GM23338 (cell line): ENCODE results near the gene CLPX. TPM values are rescaled to one million over a fixed set of nuclear protein-coding genes. Genes with fewer than 3 reads are reported as not detected.

Experiments used
- ATAC-seq: fragments of 200-7000 bp; cut with Tn5 transposase; 3 replicates; pipeline ENCODE4 v1.9.1; 2020
- DNase-seq: peaks from one replicate; pipeline ENCODE4 v3.0.0-alpha.2; 2015; ENCODE audit warnings: low spot score
- H2AFZ ChIP-seq: fragments of 200-600 bp; sonication (generic); 2 replicates; pipeline ENCODE4 v1.8.0; 2016; ENCODE audit warnings: antibody characterized with exemption, mild to moderate bottlenecking, moderate library complexity
- H3F3A ChIP-seq: fragments of 200-600 bp; sonication (generic); replicated peaks from 2 replicates; pipeline ENCODE4 v1.8.0; 2017; ENCODE audit warnings: antibody characterized with exemption, mixed run types, low read depth
- H3K27ac ChIP-seq: fragments of 200-600 bp; sonication (generic); 2 replicates; pipeline ENCODE4 v1.6.1; 2016; ENCODE audit warnings: low read depth
- H3K27me3 ChIP-seq: fragments of 200-600 bp; sonication (generic); 2 replicates; pipeline ENCODE4 v1.8.0; 2016; ENCODE audit warnings: mild to moderate bottlenecking, mixed run types, moderate library complexity; ENCODE audit not compliant: insufficient read depth
- H3K36me3 ChIP-seq: fragments of 200-600 bp; sonication (generic); 2 replicates; pipeline ENCODE4 v1.8.0; 2016; ENCODE audit warnings: mild to moderate bottlenecking; ENCODE audit not compliant: insufficient read depth
- H3K4me1 ChIP-seq: fragments of 200-600 bp; sonication (generic); 2 replicates; pipeline ENCODE4 v1.8.0; 2016; ENCODE audit warnings: mild to moderate bottlenecking, moderate library complexity; ENCODE audit not compliant: insufficient read depth
- H3K4me2 ChIP-seq: fragments of 200-600 bp; sonication (generic); 2 replicates; pipeline ENCODE4 v1.7.1; 2017; ENCODE audit warnings: mixed run types
- H3K4me3 ChIP-seq: fragments of 200-600 bp; sonication (generic); 2 replicates; pipeline ENCODE4 v1.6.1; 2016; ENCODE audit warnings: mixed run types
- H3K79me2 ChIP-seq: fragments of 200-600 bp; sonication (generic); replicated peaks from 2 replicates; pipeline ENCODE4 v1.8.0; 2017; ENCODE audit warnings: mild to moderate bottlenecking; ENCODE audit not compliant: insufficient read depth
- H3K9me2 ChIP-seq: fragments of 200-600 bp; sonication (generic); 2 replicates; pipeline ENCODE4 v1.8.0; 2017; ENCODE audit not compliant: insufficient read depth
- H4K20me1 ChIP-seq: fragments of 200-600 bp; sonication (generic); replicated peaks from 2 replicates; pipeline ENCODE4 v1.8.0; 2017; ENCODE audit warnings: mild to moderate bottlenecking; ENCODE audit not compliant: insufficient read depth
- H3K27ac Mint-ChIP-seq: 2 replicates; pipeline ENCODE4 v1.8.0; 2020; ENCODE audit warnings: inconsistent platforms, mild to moderate bottlenecking, moderate library complexity, mixed read lengths
- H3K27me3 Mint-ChIP-seq: 3 replicates; pipeline ENCODE4 v1.8.0; 2022; ENCODE audit warnings: low read depth, mild to moderate bottlenecking, moderate library complexity, mixed read lengths, inconsistent platforms; ENCODE audit not compliant: insufficient read depth, poor library complexity
- H3K36me3 Mint-ChIP-seq: 3 replicates; pipeline ENCODE4 v1.8.0; 2021; ENCODE audit warnings: low read depth, mild to moderate bottlenecking, inconsistent platforms, moderate library complexity, mixed read lengths
- H3K4me1 Mint-ChIP-seq: 3 replicates; pipeline ENCODE4 v1.8.0; 2020; ENCODE audit warnings: mild to moderate bottlenecking, inconsistent platforms, mixed read lengths
- H3K4me3 Mint-ChIP-seq: 3 replicates; pipeline ENCODE4 v1.8.0; 2021; ENCODE audit warnings: moderate library complexity, mild to moderate bottlenecking, inconsistent platforms, mixed read lengths
- H3K9me3 Mint-ChIP-seq: 3 replicates; pipeline ENCODE4 v1.8.0; 2020; ENCODE audit warnings: moderate library complexity, mild to moderate bottlenecking, inconsistent platforms, mixed read lengths
- CREB1 ChIP-seq: fragments of 250-450 bp; sonication (Bioruptor Pico); IDR thresholded peaks from 2 replicates; pipeline ENCODE4 v1.5.0; 2020; ENCODE audit warnings: low read depth, mild to moderate bottlenecking, moderate library complexity
- EZH2 ChIP-seq: fragments of 200-600 bp; sonication (generic); IDR thresholded peaks from one replicate; pipeline ENCODE4 v1.8.0; 2017; ENCODE audit warnings: antibody characterized with exemption, mild to moderate bottlenecking, low read depth; ENCODE audit not compliant: unreplicated experiment
- EZH2phosphoT487 ChIP-seq: fragments of 200-600 bp; sonication (generic); IDR thresholded peaks from one replicate; pipeline ENCODE4 v1.8.1; 2018; ENCODE audit warnings: antibody characterized with exemption; ENCODE audit not compliant: unreplicated experiment
- JUNB ChIP-seq: IDR thresholded peaks from one replicate; pipeline ENCODE4 v1.6.1; 2016; ENCODE audit warnings: antibody characterized with exemption; ENCODE audit not compliant: unreplicated experiment
- NANOG ChIP-seq: IDR thresholded peaks from 2 replicates; pipeline ENCODE4 v1.6.1; 2016; ENCODE audit warnings: antibody characterized with exemption, borderline replicate concordance
- POLR2AphosphoS5 ChIP-seq: IDR thresholded peaks from 2 replicates; pipeline ENCODE4 v1.6.1; 2016; ENCODE audit warnings: antibody characterized with exemption, low read depth
- STAT1 ChIP-seq: IDR thresholded peaks from one replicate; pipeline ENCODE4 v1.6.1; 2016; ENCODE audit warnings: antibody characterized with exemption; ENCODE audit not compliant: unreplicated experiment
- ZNF114 ChIP-seq: fragments of 250-450 bp; sonication (Bioruptor Pico); IDR thresholded peaks from 2 replicates; pipeline ENCODE4 v1.5.0; 2020; ENCODE audit warnings: mild to moderate bottlenecking, moderate library complexity
- ZNF331 ChIP-seq: fragments of 250-450 bp; sonication (Bioruptor Pico); IDR thresholded peaks from 2 replicates; pipeline ENCODE4 v1.5.0; 2020; ENCODE audit warnings: low read depth, mild to moderate bottlenecking, moderate library complexity
- polyA plus RNA-seq: library from polyadenylated mRNA; unstranded; fragments of >200 nt; fragmentation: Nextera tagmentation; extraction: Ambion mirVana; gene quantifications from 2 replicates; pipeline ENCODE4 v1.2.1, GENCODE V29; 2016
- total RNA-seq: library from RNA; depleted of rRNA; stranded (reverse); fragments of >200 nt; shearing (Covaris generic); gene quantifications from 2 replicates; pipeline ENCODE4 v1.2.3, GENCODE V29; 2014
- TF ChIP-seq, protein P1 (sequence below): IDR thresholded peaks from one replicate; pipeline ENCODE4 v1.6.1; 2018; ENCODE audit warnings: antibody characterized with exemption; ENCODE audit not compliant: unreplicated experiment
- TF ChIP-seq, protein P2 (sequence below): fragments of 250-450 bp; sonication (Bioruptor Pico); IDR thresholded peaks from 2 replicates; pipeline ENCODE4 v1.5.0; 2020; ENCODE audit warnings: mild to moderate bottlenecking, moderate library complexity
- TF ChIP-seq, protein P3 (sequence below): IDR thresholded peaks from 2 replicates; pipeline ENCODE4 v1.6.1; 2016; ENCODE audit warnings: antibody characterized with exemption
- TF ChIP-seq, protein P4 (sequence below), 2 experiments: fragments of 200-600 bp in 1 of 2; sonication (generic) in 1 of 2; conservative IDR thresholded peaks; 2 replicates each; pipeline versions ENCODE4 v1.5.1 to v1.6.1; 2016 to 2017; ENCODE audit warnings: antibody characterized with exemption in 2 of 2, low read depth in 2 of 2, mild to moderate bottlenecking in 2 of 2, moderate library complexity in 1 of 2

CLPX gene
- total and polyA plus RNA-seq, 2 experiments from 2014 or later = 18.9 to 40.6 TPM

DNA sequence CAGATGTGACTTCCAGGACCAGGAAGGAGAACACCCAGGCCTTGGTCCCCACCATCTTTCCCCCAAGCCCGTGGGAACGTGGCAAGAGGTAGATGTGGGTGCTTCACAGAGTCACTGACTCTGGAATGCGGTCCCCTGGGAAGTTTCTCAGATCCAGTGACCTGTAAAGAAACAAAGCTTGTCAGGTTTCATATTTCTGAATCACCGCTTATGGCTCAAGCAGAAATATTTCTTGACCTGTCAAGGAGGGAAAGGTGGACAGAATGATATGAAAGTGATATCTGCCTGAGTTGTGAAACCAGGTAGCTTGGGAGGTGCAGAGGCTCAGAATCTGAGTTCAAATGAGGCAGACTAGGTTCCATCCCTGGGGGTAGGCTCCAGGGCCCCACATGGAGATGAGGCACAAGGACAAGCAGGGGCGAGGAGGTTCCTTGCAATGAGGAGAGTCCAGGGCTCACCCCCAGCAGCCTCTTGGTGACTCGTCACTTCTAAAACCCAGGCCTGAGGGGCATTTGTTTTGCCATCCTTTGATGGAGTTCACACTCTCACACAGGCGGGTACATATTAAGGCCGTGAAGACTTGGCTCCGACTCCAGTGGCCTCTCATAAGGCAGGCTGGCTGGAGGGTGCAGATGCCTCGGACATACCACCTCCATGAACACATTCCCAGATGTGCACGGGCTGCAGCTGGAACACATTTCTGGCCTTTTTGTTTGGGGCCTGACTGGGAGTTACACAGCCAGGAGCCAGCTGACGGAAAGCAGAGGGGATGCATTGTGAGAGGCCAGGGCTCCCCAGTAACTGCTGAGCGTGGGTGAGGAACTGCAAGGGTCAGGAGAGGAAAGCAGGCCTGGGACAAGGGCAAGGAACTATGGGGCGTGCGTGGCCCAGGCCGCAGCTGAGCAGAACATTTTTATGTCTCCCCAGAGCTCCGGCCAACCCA, 24.8 kb upstream of the CLPX start:
- H3K4me3 Mint-ChIP-seq = no peak overlapping the region
- H3K27me3 Mint-ChIP-seq = peaks cover 6% of the 10 kb centered on the region
- ATAC-seq = no peak
- no peaks in the 10 kb centered on the region for H3K36me3 Mint-ChIP-seq
- H3K4me1 Mint-ChIP-seq = peaks cover 12% of the 10 kb centered on the region
- no peak overlapping the region for H3K4me3 ChIP-seq
- H4K20me1 ChIP-seq = no peaks in the 10 kb centered on the region
- no peak overlapping the region for H3K4me2 ChIP-seq
- H3F3A ChIP-seq = no peaks in the 10 kb centered on the region
- no peak overlapping the region for H3K27ac Mint-ChIP-seq
- TF ChIP-seq, protein P1, sequence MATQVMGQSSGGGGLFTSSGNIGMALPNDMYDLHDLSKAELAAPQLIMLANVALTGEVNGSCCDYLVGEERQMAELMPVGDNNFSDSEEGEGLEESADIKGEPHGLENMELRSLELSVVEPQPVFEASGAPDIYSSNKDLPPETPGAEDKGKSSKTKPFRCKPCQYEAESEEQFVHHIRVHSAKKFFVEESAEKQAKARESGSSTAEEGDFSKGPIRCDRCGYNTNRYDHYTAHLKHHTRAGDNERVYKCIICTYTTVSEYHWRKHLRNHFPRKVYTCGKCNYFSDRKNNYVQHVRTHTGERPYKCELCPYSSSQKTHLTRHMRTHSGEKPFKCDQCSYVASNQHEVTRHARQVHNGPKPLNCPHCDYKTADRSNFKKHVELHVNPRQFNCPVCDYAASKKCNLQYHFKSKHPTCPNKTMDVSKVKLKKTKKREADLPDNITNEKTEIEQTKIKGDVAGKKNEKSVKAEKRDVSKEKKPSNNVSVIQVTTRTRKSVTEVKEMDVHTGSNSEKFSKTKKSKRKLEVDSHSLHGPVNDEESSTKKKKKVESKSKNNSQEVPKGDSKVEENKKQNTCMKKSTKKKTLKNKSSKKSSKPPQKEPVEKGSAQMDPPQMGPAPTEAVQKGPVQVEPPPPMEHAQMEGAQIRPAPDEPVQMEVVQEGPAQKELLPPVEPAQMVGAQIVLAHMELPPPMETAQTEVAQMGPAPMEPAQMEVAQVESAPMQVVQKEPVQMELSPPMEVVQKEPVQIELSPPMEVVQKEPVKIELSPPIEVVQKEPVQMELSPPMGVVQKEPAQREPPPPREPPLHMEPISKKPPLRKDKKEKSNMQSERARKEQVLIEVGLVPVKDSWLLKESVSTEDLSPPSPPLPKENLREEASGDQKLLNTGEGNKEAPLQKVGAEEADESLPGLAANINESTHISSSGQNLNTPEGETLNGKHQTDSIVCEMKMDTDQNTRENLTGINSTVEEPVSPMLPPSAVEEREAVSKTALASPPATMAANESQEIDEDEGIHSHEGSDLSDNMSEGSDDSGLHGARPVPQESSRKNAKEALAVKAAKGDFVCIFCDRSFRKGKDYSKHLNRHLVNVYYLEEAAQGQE = no peak
- TF ChIP-seq CREB1 (CRISPR knock-in tag) = no peak
- TF ChIP-seq POLR2AphosphoS5 = no peak
- TF ChIP-seq STAT1 = no peak
- no peak for TF ChIP-seq JUNB
- no peak for TF ChIP-seq ZNF114 (CRISPR knock-in tag)
- no peak for TF ChIP-seq EZH2phosphoT487
- TF ChIP-seq, protein P2, sequence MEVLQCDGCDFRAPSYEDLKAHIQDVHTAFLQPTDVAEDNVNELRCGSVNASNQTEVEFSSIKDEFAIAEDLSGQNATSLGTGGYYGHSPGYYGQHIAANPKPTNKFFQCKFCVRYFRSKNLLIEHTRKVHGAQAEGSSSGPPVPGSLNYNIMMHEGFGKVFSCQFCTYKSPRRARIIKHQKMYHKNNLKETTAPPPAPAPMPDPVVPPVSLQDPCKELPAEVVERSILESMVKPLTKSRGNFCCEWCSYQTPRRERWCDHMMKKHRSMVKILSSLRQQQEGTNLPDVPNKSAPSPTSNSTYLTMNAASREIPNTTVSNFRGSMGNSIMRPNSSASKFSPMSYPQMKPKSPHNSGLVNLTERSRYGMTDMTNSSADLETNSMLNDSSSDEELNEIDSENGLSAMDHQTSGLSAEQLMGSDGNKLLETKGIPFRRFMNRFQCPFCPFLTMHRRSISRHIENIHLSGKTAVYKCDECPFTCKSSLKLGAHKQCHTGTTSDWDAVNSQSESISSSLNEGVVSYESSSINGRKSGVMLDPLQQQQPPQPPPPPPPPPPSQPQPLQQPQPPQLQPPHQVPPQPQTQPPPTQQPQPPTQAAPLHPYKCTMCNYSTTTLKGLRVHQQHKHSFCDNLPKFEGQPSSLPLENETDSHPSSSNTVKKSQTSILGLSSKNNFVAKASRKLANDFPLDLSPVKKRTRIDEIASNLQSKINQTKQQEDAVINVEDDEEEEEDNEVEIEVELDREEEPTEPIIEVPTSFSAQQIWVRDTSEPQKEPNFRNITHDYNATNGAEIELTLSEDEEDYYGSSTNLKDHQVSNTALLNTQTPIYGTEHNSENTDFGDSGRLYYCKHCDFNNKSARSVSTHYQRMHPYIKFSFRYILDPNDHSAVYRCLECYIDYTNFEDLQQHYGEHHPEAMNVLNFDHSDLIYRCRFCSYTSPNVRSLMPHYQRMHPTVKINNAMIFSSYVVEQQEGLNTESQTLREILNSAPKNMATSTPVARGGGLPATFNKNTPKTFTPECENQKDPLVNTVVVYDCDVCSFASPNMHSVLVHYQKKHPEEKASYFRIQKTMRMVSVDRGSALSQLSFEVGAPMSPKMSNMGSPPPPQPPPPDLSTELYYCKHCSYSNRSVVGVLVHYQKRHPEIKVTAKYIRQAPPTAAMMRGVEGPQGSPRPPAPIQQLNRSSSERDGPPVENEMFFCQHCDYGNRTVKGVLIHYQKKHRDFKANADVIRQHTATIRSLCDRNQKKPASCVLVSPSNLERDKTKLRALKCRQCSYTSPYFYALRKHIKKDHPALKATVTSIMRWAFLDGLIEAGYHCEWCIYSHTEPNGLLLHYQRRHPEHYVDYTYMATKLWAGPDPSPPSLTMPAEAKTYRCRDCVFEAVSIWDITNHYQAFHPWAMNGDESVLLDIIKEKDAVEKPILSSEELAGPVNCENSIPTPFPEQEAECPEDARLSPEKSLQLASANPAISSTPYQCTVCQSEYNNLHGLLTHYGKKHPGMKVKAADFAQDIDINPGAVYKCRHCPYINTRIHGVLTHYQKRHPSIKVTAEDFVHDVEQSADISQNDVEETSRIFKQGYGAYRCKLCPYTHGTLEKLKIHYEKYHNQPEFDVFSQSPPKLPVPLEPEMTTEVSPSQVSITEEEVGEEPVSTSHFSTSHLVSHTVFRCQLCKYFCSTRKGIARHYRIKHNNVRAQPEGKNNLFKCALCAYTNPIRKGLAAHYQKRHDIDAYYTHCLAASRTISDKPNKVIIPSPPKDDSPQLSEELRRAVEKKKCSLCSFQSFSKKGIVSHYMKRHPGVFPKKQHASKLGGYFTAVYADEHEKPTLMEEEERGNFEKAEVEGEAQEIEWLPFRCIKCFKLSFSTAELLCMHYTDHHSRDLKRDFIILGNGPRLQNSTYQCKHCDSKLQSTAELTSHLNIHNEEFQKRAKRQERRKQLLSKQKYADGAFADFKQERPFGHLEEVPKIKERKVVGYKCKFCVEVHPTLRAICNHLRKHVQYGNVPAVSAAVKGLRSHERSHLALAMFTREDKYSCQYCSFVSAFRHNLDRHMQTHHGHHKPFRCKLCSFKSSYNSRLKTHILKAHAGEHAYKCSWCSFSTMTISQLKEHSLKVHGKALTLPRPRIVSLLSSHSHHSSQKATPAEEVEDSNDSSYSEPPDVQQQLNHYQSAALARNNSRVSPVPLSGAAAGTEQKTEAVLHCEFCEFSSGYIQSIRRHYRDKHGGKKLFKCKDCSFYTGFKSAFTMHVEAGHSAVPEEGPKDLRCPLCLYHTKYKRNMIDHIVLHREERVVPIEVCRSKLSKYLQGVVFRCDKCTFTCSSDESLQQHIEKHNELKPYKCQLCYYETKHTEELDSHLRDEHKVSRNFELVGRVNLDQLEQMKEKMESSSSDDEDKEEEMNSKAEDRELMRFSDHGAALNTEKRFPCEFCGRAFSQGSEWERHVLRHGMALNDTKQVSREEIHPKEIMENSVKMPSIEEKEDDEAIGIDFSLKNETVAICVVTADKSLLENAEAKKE (CRISPR knock-in tag) = no peak
- TF ChIP-seq, protein P3, sequence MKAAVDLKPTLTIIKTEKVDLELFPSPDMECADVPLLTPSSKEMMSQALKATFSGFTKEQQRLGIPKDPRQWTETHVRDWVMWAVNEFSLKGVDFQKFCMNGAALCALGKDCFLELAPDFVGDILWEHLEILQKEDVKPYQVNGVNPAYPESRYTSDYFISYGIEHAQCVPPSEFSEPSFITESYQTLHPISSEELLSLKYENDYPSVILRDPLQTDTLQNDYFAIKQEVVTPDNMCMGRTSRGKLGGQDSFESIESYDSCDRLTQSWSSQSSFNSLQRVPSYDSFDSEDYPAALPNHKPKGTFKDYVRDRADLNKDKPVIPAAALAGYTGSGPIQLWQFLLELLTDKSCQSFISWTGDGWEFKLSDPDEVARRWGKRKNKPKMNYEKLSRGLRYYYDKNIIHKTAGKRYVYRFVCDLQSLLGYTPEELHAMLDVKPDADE = no peak
- no peak for TF ChIP-seq ZNF331 (CRISPR knock-in tag)
- no peak for TF ChIP-seq EZH2
- no peak for TF ChIP-seq NANOG
- TF ChIP-seq, protein P4, sequence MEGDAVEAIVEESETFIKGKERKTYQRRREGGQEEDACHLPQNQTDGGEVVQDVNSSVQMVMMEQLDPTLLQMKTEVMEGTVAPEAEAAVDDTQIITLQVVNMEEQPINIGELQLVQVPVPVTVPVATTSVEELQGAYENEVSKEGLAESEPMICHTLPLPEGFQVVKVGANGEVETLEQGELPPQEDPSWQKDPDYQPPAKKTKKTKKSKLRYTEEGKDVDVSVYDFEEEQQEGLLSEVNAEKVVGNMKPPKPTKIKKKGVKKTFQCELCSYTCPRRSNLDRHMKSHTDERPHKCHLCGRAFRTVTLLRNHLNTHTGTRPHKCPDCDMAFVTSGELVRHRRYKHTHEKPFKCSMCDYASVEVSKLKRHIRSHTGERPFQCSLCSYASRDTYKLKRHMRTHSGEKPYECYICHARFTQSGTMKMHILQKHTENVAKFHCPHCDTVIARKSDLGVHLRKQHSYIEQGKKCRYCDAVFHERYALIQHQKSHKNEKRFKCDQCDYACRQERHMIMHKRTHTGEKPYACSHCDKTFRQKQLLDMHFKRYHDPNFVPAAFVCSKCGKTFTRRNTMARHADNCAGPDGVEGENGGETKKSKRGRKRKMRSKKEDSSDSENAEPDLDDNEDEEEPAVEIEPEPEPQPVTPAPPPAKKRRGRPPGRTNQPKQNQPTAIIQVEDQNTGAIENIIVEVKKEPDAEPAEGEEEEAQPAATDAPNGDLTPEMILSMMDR (conservative IDR thresholded peaks at IDR 0.05; ENCODE audit: low read depth in 2 of 2) = no peak
- no peaks in the 10 kb centered on the region for H3K9me3 Mint-ChIP-seq
- no peak for DNase-seq
- H3K27ac ChIP-seq = no peak overlapping the region
- H3K27me3 ChIP-seq = no peaks in the 10 kb centered on the region
- H3K9me2 ChIP-seq = peaks cover 3% of the 10 kb centered on the region; the same call in 1 of the 2 replicates
- no peaks in the 10 kb centered on the region for H3K79me2 ChIP-seq
- no peaks in the 10 kb centered on the region for H3K36me3 ChIP-seq
- H2AFZ ChIP-seq = no peak overlapping the region
- H3K4me1 ChIP-seq = no peaks in the 10 kb centered on the region
